ENCODE data around the gene NFKB2.

- TF ChIP-seq REST (IDR thresholded peaks at IDR 0.05; ENCODE audit: insufficient replicate concordance, low read depth) (no peak), CTCF (IDR thresholded peaks at IDR 0.05; ENCODE audit: insufficient read depth, low read length) (no peak)
Observed at GRCh38 chr10:102411341-102412255, 16.1 kb downstream of the NFKB2 start.

All from HL-60 (cell line).